Measurements from ENCODE around the gene ZRANB3.
"Not testable (repeated sequence)": the region's sequence is repeated elsewhere in the genome, so short reads cannot be mapped to it uniquely, and the experiment has no call there.

ZRANB3 gene

GRCh38 chr2:135124924-135125886 is 405.8 kb downstream of the ZRANB3 start:
- DNase-seq (ENCODE audit: low spot score), result no peak

GRCh38 chr2:135121658-135122039 is 409.4 kb downstream of the ZRANB3 start:
- not testable (repeated sequence) for DNase-seq (ENCODE audit: low spot score)

GRCh38 chr2:135121016-135121657 is 409.9 kb downstream of the ZRANB3 start:
- no peak for DNase-seq (ENCODE audit: low spot score)

- no peak for DNase-seq (ENCODE audit: low spot score)
These were observed 411.4 kb downstream of the ZRANB3 start for GRCh38 chr2:135119582-135119981.

- no peak for DNase-seq (ENCODE audit: low spot score)
These were observed 417.7 kb downstream of the ZRANB3 start for GRCh38 chr2:135113322-135113721.

GRCh38 chr2:135105513-135106316 is 425.3 kb downstream of the ZRANB3 start:
- not testable (repeated sequence) for DNase-seq (ENCODE audit: low spot score)

GRCh38 chr2:135103843-135104242 is 427.2 kb downstream of the ZRANB3 start:
- DNase-seq (ENCODE audit: low spot score), result no peak

GRCh38 chr2:135099802-135100483 is 431.1 kb downstream of the ZRANB3 start:
- no peak for DNase-seq (ENCODE audit: low spot score)

- DNase-seq (ENCODE audit: low spot score), result no peak
These were observed 433.3 kb downstream of the ZRANB3 start for GRCh38 chr2:135097532-135098231.

- no peak for DNase-seq (ENCODE audit: low spot score)
These were observed 434.2 kb downstream of the ZRANB3 start for GRCh38 chr2:135096665-135097446.

GRCh38 chr2:135095591-135095990 is 435.4 kb downstream of the ZRANB3 start:
- DNase-seq (ENCODE audit: low spot score), result no peak

GRCh38 chr2:135094508-135094907 is 436.5 kb downstream of the ZRANB3 start:
- DNase-seq (ENCODE audit: low spot score), result no peak

GRCh38 chr2:135093670-135094330 is 437.2 kb downstream of the ZRANB3 start:
- no peak for DNase-seq (ENCODE audit: low spot score)

GRCh38 chr2:135093193-135093592 is 437.8 kb downstream of the ZRANB3 start:
- no peak for DNase-seq (ENCODE audit: low spot score)

GRCh38 chr2:135091681-135092080 is 439.3 kb downstream of the ZRANB3 start:
- no peak for DNase-seq (ENCODE audit: low spot score)

GRCh38 chr2:135089597-135089996 is 441.4 kb downstream of the ZRANB3 start:
- not testable (repeated sequence) for DNase-seq (ENCODE audit: low spot score)
